ENCODE data around the gene CDKN2AIP.

DNA sequence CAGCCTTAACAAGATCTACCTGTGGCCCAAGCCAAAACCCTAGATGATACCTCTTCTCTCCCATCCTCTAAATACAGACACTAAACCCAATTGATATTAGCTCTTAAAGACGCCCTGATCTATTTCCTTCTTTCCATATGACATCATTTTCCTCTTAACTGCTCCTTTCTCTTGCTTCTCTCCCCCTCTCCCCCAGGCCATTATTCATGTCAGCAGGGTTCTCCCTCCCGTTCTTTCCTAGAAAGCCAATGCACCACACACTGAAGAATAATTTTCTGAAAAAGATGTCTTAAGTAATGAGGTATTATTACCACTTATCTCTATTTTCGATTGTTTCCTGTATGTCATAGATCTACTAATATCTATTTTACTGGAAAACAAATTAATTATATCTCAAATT is 50.7 kb downstream of the CDKN2AIP start:
- TF ChIP-seq POLR2AphosphoS5 (IDR thresholded peaks at IDR 0.05): no peak
- no peak for TF ChIP-seq CTCF (IDR thresholded peaks at IDR 0.05)
- no peak for TF ChIP-seq EP300 (IDR thresholded peaks at IDR 0.05)
- TF ChIP-seq POLR2A (IDR thresholded peaks at IDR 0.05; ENCODE audit: low read depth): no peak
